Right cardiac atrium (tissue), 5 donors: ENCODE results near the gene MYH7. TPM values are rescaled to one million over a fixed set of nuclear protein-coding genes. Genes with fewer than 3 reads are reported as not detected.
"Not testable (repeated sequence)": the region's sequence is repeated elsewhere in the genome, so short reads cannot be mapped to it uniquely, and the experiment has no call there.

Experiments used
- ATAC-seq, 2 donors: fragments of 200-7000 bp; cut with Tn5 transposase; one replicate each; pipeline versions ENCODE4 v1.8.0 to v1.9.1; 2020; ENCODE audit warnings: moderate library complexity in 2 of 2, mild to moderate bottlenecking in 1 of 2
- DNase-seq, 3 donors: peaks; one replicate each; pipeline ENCODE4 v3.0.0-alpha.2; 2020
- H3K27ac ChIP-seq: one replicate; pipeline ENCODE4 v1.5.1; 2013; ENCODE audit warnings: mild to moderate bottlenecking, low read length, control low read depth, moderate library complexity
- H3K27me3 ChIP-seq: one replicate; pipeline ENCODE4 v1.6.1; 2013; ENCODE audit not compliant: control insufficient read depth, insufficient read depth
- H3K4me1 ChIP-seq: one replicate; pipeline ENCODE4 v1.6.1; 2013; ENCODE audit warnings: low read length; ENCODE audit not compliant: control insufficient read depth, insufficient read depth
- H3K4me3 ChIP-seq: one replicate; pipeline ENCODE4 v1.5.1; 2013; ENCODE audit warnings: low read length, control low read depth
- H3K9me3 ChIP-seq: one replicate; pipeline ENCODE4 v1.6.1; 2013; ENCODE audit warnings: low read length; ENCODE audit not compliant: control insufficient read depth
- WGBS: extraction: QIAGEN DNeasy Blood & Tissue Kit; methylation state at CpG from one replicate; pipeline ENCODE4 v1.1.7; 2013; 5-methylcytosine and 5-hydroxymethylcytosine counted together
- intact Hi-C, 4 donors: fragments of 100-400 bp; cut with DNase I; formaldehyde crosslinking; loops; one replicate each; pipeline versions ENCODE4 v1.11.0 to v1.14.0; 2022 to 2023
- polyA plus RNA-seq: library from polyadenylated mRNA; stranded (reverse); fragments of 200-250 nt; gene quantifications from one replicate; pipeline ENCODE4 v1.2.3, GENCODE V29; 2013
- total RNA-seq, 4 donors: library from RNA; stranded (reverse); fragmentation: NEBNext Ultra II Directional; extraction: Animal tissue kit (Norgen Biotek cat#: 25700); gene quantifications; one replicate each; pipeline ENCODE4 v1.2.1, GENCODE V29; 2021
- donor health status: healthy with polysubstance abuse.
- donor health status: DM: no; HTN: yes; CAD: no.
- donor health status: DM: no; HTN: no; CAD: no.
- donor health status: DM: no; HTN: yes; CAD: no; lungs with severe emphysema.
- donor health status: DM: yes; HTN: yes; CAD: no.

The MYH7 gene
- total and polyA plus RNA-seq, 5 donors = 461 to 2,251 (median 639) TPM

GRCh38 chr14:23430016-23430722, 5.3 kb downstream of the MYH7 start:
- H3K4me3 ChIP-seq = no peak overlapping the region
- peak overlapping the region; percentile 4 for H3K27ac ChIP-seq
- ATAC-seq (no peak), DNase-seq (no peak)
- H3K4me1 ChIP-seq = no peaks in the 10 kb centered on the region
- H3K9me3 ChIP-seq = no peaks in the 10 kb centered on the region
- no peaks in the 10 kb centered on the region for H3K27me3 ChIP-seq
- intact Hi-C loops = no loop called here
- WGBS = 74% methylated on average over 10 of the region's 10 CpGs

DNA sequence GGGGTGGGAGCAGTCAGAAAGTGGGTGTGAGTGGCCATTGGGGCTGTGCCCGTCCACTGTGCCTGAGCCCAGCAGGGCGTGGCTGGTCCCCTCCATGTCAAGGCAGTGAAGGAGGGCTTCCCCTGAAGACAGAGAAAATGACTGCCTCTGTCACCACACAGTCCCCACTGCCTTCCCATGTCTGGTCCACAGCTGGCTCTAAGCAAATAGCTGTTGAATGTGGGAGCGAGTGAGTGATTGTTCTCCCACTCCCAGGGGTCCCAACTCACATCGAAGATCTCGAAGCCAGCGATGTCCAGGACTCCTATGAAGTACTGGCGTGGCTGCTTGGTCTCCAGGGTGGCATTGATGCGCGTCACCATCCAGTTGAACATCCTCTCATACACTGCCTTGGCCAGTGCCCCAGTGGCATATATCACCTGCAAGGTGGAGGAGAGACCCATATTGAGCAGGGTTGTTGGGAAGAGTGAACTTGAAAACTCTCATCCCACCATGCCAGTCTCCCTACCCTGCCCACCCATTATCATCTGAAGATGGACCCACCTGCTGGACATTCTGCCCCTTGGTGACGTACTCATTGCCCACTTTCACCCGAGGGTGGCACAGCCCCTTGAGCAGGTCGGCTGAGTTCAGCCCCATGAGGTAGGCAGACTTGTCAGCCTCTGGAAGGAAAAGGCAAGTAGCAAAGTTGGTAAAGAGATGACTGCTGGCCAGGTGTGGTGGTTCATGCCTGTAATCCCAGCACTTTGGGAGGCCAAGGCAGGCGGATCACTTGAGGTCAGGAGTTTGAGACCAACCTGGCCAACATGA, 6.6 kb downstream of the MYH7 start:
- Histone ChIP-seq H3K9me3 (no peaks in the 10 kb centered on the region), H3K4me1 (no peaks in the 10 kb centered on the region), H3K27ac (no peak overlapping the region), H3K27me3 (no peaks in the 10 kb centered on the region), H3K4me3 (no peak overlapping the region)
- intact Hi-C loops = no loop called here
- ATAC-seq (no peak), DNase-seq (no peak)
- WGBS = 85% methylated on average over 13 of the region's 13 CpGs

DNA sequence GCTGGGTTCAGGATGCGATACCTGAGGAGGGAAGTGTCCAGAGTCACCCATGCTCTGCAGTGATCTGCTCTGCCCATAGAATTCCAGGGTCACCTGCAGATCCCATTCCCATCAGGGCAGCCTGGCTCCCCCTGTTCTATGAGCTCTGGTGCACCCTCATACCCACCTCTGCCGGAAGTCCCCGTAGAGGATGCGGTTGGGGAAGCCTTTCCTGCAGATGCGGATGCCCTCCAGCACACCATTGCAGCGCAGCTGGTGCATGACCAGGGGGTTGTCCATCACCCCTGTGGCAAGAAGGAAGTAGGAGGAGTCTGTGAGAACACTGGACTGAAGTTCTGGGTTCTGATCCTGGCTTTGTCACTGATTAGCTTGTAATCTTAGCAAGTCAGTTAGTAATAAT, 9.7 kb downstream of the MYH7 start:
- intact Hi-C loops, ATAC-seq, H3K27ac ChIP-seq, H3K4me1 ChIP-seq, DNase-seq, H3K27me3 ChIP-seq, H3K9me3 ChIP-seq, H3K4me3 ChIP-seq: not testable (repeated sequence)
- 85% methylated on average over 6 of the region's 6 CpGs for WGBS

DNA sequence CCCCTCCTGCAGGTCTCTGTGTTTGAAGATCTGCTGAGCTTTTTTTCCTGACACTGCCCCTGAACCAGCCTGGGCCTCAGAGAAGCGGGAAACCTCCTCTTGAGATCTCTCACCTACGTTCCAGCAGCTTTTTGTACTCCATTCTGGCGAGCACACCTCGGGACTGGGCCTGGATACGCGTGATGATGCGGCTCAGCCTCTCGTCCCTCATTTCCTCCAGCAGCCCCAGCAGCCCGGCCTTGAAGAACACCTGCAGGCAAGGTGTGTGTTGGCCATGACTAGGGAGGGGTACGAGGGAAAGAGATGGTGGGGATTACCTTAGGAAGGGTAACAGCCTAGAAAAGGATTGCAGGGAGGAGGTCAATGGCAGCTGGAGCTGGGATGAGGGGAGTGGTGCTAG, 10.3 kb downstream of the MYH7 start:
- WGBS = 80% methylated on average over 10 of the region's 10 CpGs
- Histone ChIP-seq H3K4me3 (no peak overlapping the region), H3K27ac (peak overlapping the region; percentile 20), H3K9me3 (no peaks in the 10 kb centered on the region), H3K27me3 (no peaks in the 10 kb centered on the region), H3K4me1 (no peaks in the 10 kb centered on the region)
- DNase-seq (no peak), ATAC-seq (no peak)
- intact Hi-C loops = no loop called here

DNA sequence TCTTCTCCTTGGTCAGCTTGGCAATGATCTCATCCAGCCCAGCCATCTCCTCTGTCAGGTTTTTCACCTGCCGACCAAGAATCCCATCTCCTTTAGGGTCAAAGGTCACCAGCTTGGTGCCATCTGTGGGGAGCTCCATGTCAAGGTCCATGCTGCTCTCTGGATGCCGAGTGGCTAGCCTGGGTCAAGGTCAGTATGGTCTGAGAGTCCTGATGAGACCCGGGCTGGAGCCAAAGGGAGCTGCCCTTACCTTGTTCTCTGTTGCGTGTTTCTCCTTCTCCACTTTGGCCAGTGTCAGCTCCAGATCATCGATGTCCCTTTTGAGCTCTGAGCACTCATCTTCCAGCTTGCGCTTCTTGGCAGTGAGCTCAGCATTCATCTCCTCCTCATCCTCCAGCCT, 11.8 kb downstream of the MYH7 start:
- no peak for ATAC-seq
- Histone ChIP-seq H3K27ac (peak overlapping the region; percentile 51), H3K9me3 (no peaks in the 10 kb centered on the region), H3K4me1 (no peaks in the 10 kb centered on the region), H3K4me3 (no peak overlapping the region), H3K27me3 (no peaks in the 10 kb centered on the region)
- no peak for DNase-seq
- 88% methylated on average over 6 of the region's 6 CpGs for WGBS
- intact Hi-C loops = no loop called here

DNA sequence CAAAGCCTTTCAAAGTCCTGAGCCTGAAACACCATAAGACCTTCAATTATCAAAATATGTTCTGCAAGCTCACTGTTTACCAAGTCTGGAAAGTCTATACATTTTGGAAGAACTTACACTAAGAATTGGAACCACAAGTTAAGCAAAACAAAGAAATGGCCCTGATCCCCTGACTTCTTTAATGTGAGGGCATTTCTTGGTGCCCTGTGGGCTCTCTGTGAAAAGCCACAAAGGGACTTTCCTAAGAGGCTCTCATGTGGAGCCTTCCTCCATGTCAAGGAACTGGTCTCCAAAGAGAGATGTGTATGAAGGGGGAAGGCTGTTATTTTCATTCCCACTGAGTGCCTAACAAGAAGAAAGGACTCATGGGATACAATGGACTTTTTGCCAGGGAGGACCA, 13.9 kb downstream of the MYH7 start:
- Histone ChIP-seq H3K9me3 (no peaks in the 10 kb centered on the region), H3K27me3 (no peaks in the 10 kb centered on the region), H3K4me1 (no peaks in the 10 kb centered on the region), H3K27ac (no peak overlapping the region), H3K4me3 (no peak overlapping the region)
- DNase-seq = no peak
- ATAC-seq = no peak
- intact Hi-C loops = no loop called here

- H3K4me3 ChIP-seq = not testable (repeated sequence)
- ATAC-seq = peak in 1 of 2 donors; percentile 15
- WGBS = 67% methylated on average over 4 of the region's 17 CpGs
Measured at GRCh38 chr14:23419646-23420045, 15.8 kb downstream of the MYH7 start.

DNA sequence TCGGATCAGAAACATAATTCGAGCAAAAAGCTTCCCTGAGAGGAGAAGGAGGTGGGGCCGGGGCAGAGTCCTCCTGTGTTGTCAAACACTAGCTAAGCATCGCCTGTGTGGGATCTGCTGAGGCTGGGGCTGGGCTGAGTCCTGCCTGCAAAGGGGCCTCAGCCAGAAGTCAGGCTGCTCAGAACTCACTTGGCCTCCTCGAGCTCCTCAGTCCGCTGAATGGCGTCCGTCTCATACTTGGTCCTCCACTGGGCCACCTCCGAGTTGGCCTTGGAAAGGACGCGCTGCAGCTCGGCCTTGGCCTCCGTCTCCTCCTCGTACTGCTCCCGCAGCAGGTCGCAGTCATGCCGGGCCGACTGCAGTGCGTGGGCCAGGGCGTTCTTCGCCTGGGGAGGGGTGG, 17.4 kb downstream of the MYH7 start:
- WGBS = 90% methylated on average over 21 of the region's 21 CpGs
- Histone ChIP-seq H3K4me3 (no peak overlapping the region), H3K27me3 (no peaks in the 10 kb centered on the region), H3K4me1 (no peaks in the 10 kb centered on the region), H3K27ac (peak overlapping the region; percentile 14), H3K9me3 (no peaks in the 10 kb centered on the region)
- ATAC-seq = no peak
- DNase-seq = peak in 1 of 3 donors; percentile 7
- intact Hi-C loops = no loop called here

More at GRCh38 chr14:23419646-23420045, 15.8 kb downstream of the MYH7 start:
- DNase-seq, H3K4me1 ChIP-seq, H3K9me3 ChIP-seq, H3K27me3 ChIP-seq, intact Hi-C loops: not testable (repeated sequence)
- peak overlapping the region; percentile 3 for H3K27ac ChIP-seq

DNA sequence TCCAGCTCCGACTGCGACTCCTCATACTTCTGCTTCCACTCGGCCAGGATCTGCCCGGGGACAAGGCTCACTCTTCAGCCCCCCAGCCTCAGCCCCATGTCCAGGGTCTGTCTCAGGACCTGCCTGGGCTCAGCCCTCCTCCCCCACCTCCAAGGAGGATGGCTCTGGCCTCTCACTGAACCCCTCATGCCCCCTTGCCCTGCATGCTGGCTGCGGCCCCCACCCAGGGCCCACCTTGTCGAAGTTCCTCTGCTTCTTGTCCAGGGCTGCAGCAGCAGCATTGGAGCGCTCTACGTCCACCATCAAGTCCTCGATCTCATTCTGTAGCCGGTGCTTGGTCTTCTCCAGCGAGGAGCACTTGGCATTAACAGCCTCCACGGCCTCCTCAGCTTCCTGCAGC, 18.2 kb downstream of the MYH7 start:
- H3K4me3 ChIP-seq, intact Hi-C loops, H3K9me3 ChIP-seq, ATAC-seq, H3K27me3 ChIP-seq, H3K4me1 ChIP-seq, H3K27ac ChIP-seq, DNase-seq: not testable (repeated sequence)
- WGBS = 82% methylated on average over 12 of the region's 12 CpGs

GRCh38 chr14:23416801-23417200, 18.7 kb downstream of the MYH7 start:
- ATAC-seq = no peak
- intact Hi-C loops = no loop called here
- Histone ChIP-seq H3K9me3 (no peaks in the 10 kb centered on the region), H3K4me1 (no peaks in the 10 kb centered on the region), H3K27ac (no peak overlapping the region), H3K4me3 (no peak overlapping the region), H3K27me3 (no peaks in the 10 kb centered on the region)
- no peak for DNase-seq
- 85% methylated on average over 11 of the region's 11 CpGs for WGBS
